ENCODE data around the gene GTPBP10.

GRCh38 chr7:90403174-90404113 is 56.9 kb downstream of the GTPBP10 start, which contains the start of gene CLDN12:
- TF ChIP-seq CTCF (IDR thresholded peaks at IDR 0.05; ENCODE audit: low read depth, low read length, poor library complexity, severe bottlenecking) = no peak
- TF ChIP-seq EZH2phosphoT487 (IDR thresholded peaks at IDR 0.05; ENCODE audit: borderline replicate concordance, low read length) = no peak

Data from DOHH2 (cell line).